ENCODE measurements around the gene SETDB1. TPM values are rescaled to one million over a fixed set of nuclear protein-coding genes. Genes with fewer than 3 reads are reported as not detected.

Gene SETDB1
- total RNA-seq, 1 donor from 2014 or later: 35.0 TPM

GRCh38 chr1:150905301-150905700 is 20.9 kb upstream of the SETDB1 start:
- Mint-ChIP-seq H3K4me1 (ENCODE audit: low read depth) (no peaks in the 10 kb centered on the region), H3K27me3 (ENCODE audit: low read depth) (no peaks in the 10 kb centered on the region), H3K9me3 (ENCODE audit: low read depth) (no peaks in the 10 kb centered on the region), H3K27ac (ENCODE audit: unreplicated experiment) (no peak overlapping the region), H3K36me3 (ENCODE audit: low read depth) (no peaks in the 10 kb centered on the region), H3K4me3 (ENCODE audit: unreplicated experiment) (no peak overlapping the region)
- TF ChIP-seq CTCF (IDR thresholded peaks at IDR 0.05): no peak
- no peak for DNase-seq (ENCODE audit: low spot score)

- Mint-ChIP-seq H3K4me3 (ENCODE audit: unreplicated experiment) (no peak overlapping the region), H3K27me3 (ENCODE audit: low read depth) (no peaks in the 10 kb centered on the region)
- TF ChIP-seq CTCF (IDR thresholded peaks at IDR 0.05): no peak
Observed at GRCh38 chr1:150906329-150906728, 19.8 kb upstream of the SETDB1 start.

GRCh38 chr1:150906813-150907212 is 19.4 kb upstream of the SETDB1 start:
- no peak for DNase-seq (ENCODE audit: low spot score)
- H3K9me3 Mint-ChIP-seq (ENCODE audit: low read depth): no peaks in the 10 kb centered on the region
- H3K36me3 Mint-ChIP-seq (ENCODE audit: low read depth): no peaks in the 10 kb centered on the region
- no peaks in the 10 kb centered on the region for H3K27me3 Mint-ChIP-seq (ENCODE audit: low read depth)
- TF ChIP-seq CTCF (IDR thresholded peaks at IDR 0.05): no peak
- no peak overlapping the region for H3K4me3 Mint-ChIP-seq (ENCODE audit: unreplicated experiment)
- H3K4me1 Mint-ChIP-seq (ENCODE audit: low read depth): no peaks in the 10 kb centered on the region
- H3K27ac Mint-ChIP-seq (ENCODE audit: unreplicated experiment): no peak overlapping the region

More at GRCh38 chr1:150906329-150906728, 19.8 kb upstream of the SETDB1 start:
- DNase-seq (ENCODE audit: low spot score): no peak
- H3K4me1 Mint-ChIP-seq (ENCODE audit: low read depth): no peaks in the 10 kb centered on the region
- H3K27ac Mint-ChIP-seq (ENCODE audit: unreplicated experiment): no peak overlapping the region
- no peaks in the 10 kb centered on the region for H3K36me3 Mint-ChIP-seq (ENCODE audit: low read depth)
- H3K9me3 Mint-ChIP-seq (ENCODE audit: low read depth): no peaks in the 10 kb centered on the region

- Mint-ChIP-seq H3K27ac (ENCODE audit: unreplicated experiment) (no peak overlapping the region), H3K36me3 (ENCODE audit: low read depth) (no peaks in the 10 kb centered on the region), H3K4me1 (ENCODE audit: low read depth) (no peaks in the 10 kb centered on the region), H3K4me3 (ENCODE audit: unreplicated experiment) (no peak overlapping the region), H3K9me3 (ENCODE audit: low read depth) (no peaks in the 10 kb centered on the region), H3K27me3 (ENCODE audit: low read depth) (no peaks in the 10 kb centered on the region)
- no peak for TF ChIP-seq CTCF (IDR thresholded peaks at IDR 0.05)
- DNase-seq (ENCODE audit: low spot score): no peak
Observed at GRCh38 chr1:150909585-150910180, 16.5 kb upstream of the SETDB1 start.

GRCh38 chr1:150912623-150913022 is 13.5 kb upstream of the SETDB1 start:
- H3K9me3 Mint-ChIP-seq (ENCODE audit: low read depth): no peaks in the 10 kb centered on the region
- no peaks in the 10 kb centered on the region for H3K36me3 Mint-ChIP-seq (ENCODE audit: low read depth)
- H3K4me3 Mint-ChIP-seq (ENCODE audit: unreplicated experiment): no peak overlapping the region
- TF ChIP-seq CTCF (IDR thresholded peaks at IDR 0.05): no peak
- no peak for DNase-seq (ENCODE audit: low spot score)
- H3K27me3 Mint-ChIP-seq (ENCODE audit: low read depth): no peaks in the 10 kb centered on the region
- H3K27ac Mint-ChIP-seq (ENCODE audit: unreplicated experiment): no peak overlapping the region
- H3K4me1 Mint-ChIP-seq (ENCODE audit: low read depth): no peaks in the 10 kb centered on the region

Data from chondrocyte (in vitro differentiated cells).